Measurements from ENCODE around the gene FN1.

The FN1 gene

DNA sequence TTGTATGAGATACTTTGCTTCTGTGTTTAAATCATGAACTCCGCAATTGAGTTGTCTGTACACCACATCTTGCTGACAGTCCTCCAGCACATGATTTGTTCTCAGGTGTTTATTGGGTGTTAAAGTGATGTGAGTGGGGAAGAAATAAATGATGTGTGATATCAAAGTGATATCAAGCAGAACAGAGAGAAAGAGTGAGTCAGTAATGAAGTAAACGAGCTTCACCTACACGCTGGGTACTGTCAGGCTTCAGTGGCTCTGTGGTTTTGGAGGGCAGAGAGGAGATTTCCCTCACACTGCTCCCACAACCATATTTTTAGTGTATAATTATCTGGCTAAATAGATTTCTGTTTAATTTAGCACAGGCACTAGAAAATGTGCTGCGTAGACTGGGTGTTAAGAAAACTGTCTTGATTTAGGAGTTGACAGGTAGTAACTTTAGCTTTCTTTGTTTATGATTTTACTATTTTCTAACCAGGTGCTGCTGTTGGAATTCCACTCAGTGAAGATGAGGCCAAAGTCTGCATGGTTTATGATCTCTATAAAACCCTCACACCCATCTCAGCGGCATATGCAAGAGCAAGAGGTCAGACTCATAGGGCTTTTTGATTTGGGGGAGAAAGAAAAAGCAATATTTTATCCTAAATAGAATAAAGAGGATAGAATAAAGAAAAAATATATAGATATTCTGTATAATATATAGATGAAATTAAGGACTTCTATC is 102.8 kb downstream of the FN1 start:
- H3K27ac ChIP-seq, result no peak overlapping the region
- TF ChIP-seq ZFX (IDR thresholded peaks at IDR 0.05), result no peak
- TF ChIP-seq, protein P1, sequence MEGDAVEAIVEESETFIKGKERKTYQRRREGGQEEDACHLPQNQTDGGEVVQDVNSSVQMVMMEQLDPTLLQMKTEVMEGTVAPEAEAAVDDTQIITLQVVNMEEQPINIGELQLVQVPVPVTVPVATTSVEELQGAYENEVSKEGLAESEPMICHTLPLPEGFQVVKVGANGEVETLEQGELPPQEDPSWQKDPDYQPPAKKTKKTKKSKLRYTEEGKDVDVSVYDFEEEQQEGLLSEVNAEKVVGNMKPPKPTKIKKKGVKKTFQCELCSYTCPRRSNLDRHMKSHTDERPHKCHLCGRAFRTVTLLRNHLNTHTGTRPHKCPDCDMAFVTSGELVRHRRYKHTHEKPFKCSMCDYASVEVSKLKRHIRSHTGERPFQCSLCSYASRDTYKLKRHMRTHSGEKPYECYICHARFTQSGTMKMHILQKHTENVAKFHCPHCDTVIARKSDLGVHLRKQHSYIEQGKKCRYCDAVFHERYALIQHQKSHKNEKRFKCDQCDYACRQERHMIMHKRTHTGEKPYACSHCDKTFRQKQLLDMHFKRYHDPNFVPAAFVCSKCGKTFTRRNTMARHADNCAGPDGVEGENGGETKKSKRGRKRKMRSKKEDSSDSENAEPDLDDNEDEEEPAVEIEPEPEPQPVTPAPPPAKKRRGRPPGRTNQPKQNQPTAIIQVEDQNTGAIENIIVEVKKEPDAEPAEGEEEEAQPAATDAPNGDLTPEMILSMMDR (conservative IDR thresholded peaks at IDR 0.05), result no peak

DNA sequence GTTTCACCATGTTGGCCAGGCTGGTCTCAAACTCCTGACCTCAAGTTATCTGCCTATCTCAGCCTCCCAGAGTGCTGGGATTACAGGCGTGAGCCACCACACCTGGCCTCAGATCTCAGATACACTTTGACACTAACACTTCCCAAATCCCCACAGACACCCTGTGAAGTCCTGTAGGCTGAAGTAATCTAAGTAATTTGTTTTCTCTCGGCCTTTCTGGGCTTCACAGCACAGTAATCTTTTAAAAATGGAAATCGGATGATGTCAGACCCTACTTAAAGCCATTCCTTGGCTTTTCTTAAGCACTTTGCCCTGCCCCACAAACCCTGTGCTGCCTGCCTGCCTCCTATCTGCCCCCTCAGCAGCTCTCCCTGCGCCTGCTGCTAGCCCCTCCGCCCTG is 107.8 kb downstream of the FN1 start:
- H3K27ac ChIP-seq, result no peak overlapping the region
- TF ChIP-seq, protein P1 (conservative IDR thresholded peaks at IDR 0.05), result no peak
- no peak for TF ChIP-seq ZFX (IDR thresholded peaks at IDR 0.05)

DNA sequence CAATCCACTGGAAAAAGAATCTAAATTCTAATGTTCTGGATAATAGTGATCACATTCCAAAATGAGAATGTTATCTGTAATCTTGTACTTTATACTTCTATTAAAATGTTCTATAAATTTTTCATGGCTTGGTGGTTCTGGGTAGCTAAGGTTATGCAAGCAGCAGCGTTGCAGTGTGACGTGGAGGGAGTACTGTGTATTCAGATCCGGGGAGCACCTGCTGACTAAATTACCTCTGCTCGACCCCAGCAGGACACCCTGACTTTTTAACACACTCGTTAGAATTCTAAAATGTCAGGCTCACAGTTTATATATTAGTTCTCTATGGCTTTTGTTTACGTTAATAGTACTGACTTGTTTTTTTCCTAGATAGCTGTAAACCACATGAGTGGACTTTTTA is 111.1 kb downstream of the FN1 start:
- no peak overlapping the region for H3K27ac ChIP-seq
- no peak for TF ChIP-seq ZFX (IDR thresholded peaks at IDR 0.05)
- TF ChIP-seq, protein P1 (conservative IDR thresholded peaks at IDR 0.05), result no peak

DNA sequence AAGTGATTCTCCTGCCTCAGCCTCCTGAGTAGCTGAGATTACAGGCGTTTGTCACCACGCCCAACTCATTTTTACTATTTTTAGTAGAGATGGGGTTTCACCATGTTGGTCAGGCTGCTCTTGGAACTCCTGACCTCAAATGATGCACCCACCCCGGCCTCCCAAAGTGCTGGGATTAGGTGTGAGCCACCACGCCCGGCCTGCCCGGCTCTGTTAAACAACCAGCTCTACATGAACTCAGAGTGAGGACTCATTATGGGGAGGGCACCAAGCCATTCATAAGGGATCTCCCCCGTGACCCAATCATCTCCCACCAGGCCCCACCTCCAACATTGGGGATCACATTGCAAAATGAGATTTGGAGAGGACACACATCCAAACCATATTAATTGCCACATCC is 115.2 kb downstream of the FN1 start:
- TF ChIP-seq ZFX (IDR thresholded peaks at IDR 0.05), result no peak
- TF ChIP-seq, protein P1 (conservative IDR thresholded peaks at IDR 0.05), result no peak
- H3K27ac ChIP-seq, result no peak overlapping the region

DNA sequence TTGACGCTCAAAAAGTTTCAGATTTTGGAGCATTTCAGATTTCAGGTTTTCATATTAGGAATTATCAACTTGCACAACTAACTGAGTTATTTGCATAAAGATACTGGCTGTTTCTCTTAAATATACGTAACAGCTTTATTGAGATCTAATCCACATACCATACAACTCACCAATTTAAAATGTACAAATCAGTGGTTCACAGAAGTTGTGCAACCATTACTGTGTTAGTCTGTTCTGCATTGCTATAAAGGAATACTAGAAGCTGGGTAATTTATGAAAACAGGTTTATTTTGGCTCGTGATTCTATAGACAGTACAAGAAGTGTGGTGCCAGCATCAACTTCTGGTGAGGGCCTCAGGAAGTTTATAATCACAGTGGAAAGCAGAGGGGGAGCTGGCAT is 115.8 kb downstream of the FN1 start:
- no peak overlapping the region for H3K27ac ChIP-seq
- TF ChIP-seq, protein P1 (conservative IDR thresholded peaks at IDR 0.05), result no peak
- TF ChIP-seq ZFX (IDR thresholded peaks at IDR 0.05), result no peak

DNA sequence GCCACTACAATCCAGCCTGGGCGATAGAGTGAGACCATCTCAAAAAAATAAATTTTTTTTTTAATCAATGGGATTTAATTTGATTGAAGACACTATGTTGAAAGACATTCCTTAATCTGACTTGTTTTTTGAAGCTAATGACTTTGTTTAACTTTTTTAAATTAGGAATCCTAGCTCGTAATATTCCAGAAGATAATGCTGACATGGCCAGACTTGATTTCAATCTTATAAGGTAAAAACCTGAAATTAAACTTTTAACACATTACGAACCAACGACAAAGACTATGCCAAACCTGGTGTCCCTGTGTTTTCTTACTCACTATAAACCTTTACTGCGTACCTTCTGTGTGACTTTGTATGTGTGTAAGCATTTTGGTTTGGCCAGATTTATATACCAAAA is 116.4 kb downstream of the FN1 start:
- TF ChIP-seq, protein P1 (conservative IDR thresholded peaks at IDR 0.05), result no peak
- TF ChIP-seq ZFX (IDR thresholded peaks at IDR 0.05), result no peak
- no peak overlapping the region for H3K27ac ChIP-seq

DNA sequence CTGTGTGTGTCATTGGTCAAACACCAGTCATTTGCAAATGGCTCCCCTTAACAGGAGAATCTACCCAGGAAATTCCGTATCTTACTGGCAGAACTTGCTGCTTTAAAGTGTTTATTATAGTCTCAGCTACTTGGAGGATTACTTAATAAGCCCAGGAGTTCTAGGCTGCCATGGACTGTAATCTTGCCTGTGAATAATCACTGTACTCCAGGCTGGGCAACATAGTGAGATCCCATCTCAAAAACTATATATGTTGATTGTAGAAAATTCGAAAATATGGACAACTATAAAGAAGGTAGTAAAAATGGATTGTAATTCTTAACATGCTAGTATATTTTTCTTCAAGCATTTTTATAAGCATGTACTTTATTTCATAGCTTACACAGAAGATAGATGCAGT is 119.5 kb downstream of the FN1 start:
- TF ChIP-seq ZFX (IDR thresholded peaks at IDR 0.05), result no peak
- TF ChIP-seq, protein P1 (conservative IDR thresholded peaks at IDR 0.05), result no peak
- H3K27ac ChIP-seq, result no peak overlapping the region

All from C4-2B (cell line).